8988T (cell line): ENCODE measurements around the gene PLSCR2.
"Not testable (repeated sequence)": the region's sequence is repeated elsewhere in the genome, so short reads cannot be mapped to it uniquely, and the experiment has no call there.

Source experiments
- DNase-seq: peaks from one replicate; pipeline ENCODE4 v3.0.0; 2011

PLSCR2 gene, protein sequence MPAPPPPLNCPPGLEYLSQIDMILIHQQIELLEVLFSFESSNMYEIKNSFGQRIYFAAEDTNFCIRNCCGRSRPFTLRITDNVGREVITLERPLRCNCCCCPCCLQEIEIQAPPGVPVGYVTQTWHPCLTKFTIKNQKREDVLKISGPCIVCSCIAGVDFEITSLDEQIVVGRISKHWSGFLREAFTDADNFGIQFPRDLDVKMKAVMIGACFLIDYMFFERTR

DNA sequence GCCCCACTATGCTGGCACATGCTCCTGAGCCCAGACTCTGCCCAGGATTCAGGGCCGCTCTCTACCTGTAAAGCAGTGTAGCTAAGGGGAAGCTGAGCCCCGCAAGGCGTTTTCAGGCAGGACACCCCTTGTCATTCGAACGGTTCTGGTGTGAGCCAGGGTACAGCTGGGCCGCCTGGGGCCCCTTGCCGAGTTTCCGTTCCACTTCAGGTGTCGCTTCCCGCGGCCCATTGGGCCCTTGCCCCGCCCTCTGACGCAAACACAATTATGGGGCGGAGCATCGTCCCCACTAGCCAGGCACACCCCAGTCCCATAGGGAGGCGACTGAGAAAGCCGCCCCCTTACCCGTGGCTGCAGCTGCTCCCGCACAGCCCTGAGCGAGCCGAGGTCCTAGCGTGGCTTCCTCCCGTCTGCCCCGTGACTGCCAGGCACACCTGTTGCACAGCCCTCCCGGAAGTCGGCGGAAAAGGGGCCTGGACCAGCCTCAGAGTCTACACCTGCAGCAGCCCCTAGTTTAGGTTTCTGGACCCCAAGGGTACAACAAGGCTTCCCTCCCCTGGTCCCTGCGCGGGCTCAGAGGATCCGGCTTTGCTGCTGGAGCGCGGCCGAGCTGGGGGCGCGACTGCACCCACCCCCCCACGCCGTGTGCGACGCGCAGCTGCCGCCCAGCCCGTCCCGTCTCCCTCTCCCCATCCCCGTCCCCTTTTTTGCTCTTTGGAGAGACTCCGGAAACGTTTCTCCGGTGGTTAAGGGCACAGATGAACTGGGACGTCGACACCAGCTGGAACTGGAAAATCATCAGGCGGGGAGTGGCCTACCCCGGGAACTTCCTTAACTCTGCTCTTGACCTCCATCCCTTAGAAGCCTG lies at the start of gene PLSCR2:
TSS of gene PLSCR2 (minus strand) at position 412 of the 868 bp plus-strand sequence. CDS start 9,657 bp downstream, outside the sequence.
- DNase-seq: peak; percentile 44

DNA sequence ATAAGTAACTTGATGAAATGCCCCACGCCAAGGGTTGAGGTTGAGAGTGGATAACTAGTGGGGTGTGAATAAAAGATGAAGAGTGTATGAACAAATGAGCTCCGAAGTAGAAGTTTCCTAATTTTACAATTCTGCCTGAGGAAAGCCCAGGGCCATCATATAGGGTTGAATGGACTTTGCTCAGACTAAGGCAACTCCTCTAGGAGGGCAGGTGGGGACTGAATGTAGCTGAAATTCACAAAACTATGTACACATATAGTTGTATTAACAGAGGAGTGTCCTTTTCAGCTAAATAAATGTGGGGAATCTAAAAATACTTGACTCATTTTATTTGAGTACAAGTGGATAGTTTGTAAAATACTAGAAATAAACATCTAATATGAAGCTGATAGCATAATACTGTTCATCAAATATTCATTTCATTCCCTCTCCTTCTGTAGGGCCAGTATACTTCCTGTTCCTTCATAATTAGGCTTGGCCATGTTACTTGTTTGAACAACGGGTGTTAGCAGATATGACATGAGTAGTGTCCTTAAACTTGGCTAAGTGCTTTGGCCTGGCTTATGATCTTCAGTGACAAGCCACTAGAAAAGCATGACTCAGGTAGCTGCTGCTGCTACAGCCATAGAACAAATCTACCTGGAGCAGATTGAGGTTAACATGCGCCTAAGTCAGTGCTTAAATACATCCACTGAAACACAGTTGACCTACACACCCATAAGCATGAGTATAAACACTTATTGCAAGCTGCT lies 48.5 kb upstream of the PLSCR2 start:
- DNase-seq: no peak

DNA sequence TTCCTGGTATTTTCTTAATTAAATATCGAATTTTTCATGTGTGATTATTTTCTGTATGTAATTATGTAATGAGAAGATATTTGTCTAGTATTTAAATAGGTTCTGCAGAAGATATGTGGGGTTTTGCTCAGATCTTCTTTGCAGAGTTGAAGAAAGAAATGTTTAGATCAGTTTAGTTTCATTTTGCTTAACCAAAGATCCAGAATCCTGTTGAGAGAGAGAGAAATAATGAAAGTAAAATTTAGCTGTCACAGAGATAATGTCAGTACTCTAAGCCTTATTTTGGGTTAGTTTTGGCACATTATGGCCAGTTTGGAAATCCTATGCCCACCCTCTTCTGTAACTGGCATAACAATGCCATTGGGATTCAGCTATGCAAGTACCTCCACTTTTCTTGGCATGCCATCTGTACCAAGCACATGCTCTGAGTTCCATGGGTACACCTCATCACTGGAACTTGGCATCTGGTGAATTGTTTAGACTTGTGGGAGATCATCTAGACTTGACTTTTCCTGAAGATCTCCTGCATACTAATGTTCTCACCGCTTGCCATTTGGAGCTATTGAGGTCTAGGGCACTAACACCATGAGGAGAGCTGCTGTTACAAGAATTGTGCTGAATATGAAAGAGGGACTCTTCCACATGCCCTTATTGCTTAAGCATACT lies 44.2 kb upstream of the PLSCR2 start:
- no peak for DNase-seq

DNA sequence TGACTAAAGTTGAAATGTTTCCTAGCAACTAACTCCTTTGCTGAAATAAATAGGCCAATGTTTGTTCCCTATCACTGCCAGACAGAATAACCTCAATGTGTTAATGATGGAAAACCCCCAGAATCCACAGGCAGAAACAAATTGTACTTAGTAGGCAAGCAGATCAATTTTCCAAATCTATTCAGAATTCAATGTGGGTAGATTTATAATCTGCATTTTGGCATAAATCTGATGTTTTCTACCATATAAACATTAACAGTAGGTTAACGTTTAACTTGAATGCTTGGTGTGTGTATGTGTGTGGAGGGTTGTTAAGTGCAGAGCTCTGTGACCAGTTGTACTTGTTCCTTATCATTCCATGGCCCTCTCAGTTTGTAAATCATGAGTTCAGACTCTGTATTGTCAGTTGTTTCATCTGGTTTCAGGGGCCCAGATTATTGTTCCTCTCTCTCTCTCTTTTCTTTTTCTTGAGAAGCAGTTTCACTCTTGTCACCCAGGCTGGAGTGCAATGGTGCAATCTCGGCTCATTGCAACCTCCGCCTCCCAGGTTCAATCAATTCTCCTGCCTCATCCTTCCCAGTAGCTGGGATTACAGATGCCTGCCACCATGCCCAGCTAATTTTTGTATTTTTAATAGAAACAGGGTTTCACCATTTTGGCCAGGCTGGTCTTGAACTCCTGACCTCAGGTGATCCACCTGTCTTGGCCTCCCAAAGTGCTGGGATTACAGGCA lies 42.2 kb upstream of the PLSCR2 start:
- no peak for DNase-seq

DNA sequence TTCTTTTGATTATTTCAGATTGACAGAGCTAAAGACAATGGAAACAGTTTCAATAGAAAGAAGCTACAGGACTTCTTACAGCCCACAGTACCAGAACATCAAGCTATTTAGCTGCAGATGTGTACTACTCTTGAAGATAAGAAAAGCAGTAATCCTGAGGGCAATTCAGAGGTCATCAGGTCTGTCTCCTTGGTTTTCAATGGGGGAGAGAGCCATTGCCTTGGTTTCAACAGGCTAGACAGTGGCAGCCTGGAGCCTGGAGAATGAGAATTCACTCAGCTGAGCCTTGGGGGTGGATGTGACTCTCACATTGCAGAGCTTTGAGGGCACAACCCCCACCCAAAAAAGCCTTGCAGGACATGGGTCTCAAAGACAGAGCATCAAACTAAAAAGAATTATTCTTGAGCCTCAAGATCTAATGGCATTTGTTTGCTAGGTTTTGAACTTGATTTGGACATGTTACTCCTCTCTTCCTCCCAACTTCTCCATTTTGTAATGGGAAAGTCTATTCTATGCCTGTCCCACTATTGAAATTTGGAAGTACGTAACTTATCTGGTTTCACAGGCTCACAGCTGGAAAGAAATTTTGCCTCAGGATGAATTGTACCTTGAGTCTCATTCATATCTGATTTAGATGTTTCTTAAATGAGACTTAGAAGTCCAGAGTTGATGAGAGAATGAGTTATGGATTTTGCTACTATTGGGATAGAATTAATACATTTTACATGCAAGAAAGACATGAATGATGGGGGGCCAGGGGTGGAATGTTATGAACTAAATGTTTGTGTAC lies 38.2 kb upstream of the PLSCR2 start:
- no peak for DNase-seq

DNA sequence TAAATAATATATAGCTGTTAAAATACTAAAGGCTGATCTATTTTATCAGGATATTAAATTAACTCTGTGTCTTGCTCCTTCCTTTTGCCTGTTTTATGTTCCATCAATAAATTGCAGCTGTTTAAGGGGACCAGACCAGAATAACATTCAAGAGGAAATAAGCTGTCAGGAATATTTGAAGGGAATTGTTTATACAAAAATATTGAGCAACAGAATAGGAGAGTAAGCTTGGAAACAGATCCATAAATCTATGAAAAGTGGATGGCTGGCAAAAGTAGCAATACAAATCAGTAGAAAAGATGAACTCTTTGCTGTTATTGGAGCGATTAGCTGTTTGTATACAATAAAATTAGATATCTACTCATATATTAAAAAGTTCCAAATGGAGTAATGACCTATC lies 36.2 kb upstream of the PLSCR2 start:
- no peak for DNase-seq

DNA sequence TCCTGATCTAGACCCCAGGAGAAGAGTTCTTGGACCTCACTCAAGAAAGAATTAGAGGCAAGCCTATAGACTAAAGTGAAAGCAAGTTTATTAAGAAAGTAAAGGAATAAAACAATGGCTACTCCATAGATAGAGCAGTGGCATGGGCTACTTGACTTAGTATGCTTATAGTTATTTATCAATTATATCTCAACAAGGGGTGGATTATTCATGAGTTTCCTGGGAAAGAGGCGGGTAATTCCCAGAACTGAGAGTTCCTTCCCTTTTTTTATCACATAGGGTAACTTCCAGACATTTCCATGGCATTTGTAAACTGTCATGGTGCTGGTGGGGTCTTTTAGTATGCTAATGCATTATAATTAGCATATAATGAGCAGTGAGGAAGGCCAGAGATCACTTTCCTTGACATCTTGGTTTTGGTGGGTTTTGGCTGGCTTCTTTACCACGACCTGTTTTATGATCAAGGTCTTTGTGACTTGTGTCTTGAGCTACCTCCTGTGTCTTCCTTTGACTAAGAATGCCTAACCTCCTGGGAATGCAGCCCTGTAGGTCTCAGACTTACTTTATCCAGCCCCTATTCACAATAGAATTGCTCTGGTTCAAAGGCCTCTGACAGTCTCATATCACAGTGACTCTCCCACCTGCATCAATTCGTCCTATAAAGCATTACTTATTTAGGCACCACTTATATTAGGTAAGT lies 35.3 kb upstream of the PLSCR2 start:
- no peak for DNase-seq

DNA sequence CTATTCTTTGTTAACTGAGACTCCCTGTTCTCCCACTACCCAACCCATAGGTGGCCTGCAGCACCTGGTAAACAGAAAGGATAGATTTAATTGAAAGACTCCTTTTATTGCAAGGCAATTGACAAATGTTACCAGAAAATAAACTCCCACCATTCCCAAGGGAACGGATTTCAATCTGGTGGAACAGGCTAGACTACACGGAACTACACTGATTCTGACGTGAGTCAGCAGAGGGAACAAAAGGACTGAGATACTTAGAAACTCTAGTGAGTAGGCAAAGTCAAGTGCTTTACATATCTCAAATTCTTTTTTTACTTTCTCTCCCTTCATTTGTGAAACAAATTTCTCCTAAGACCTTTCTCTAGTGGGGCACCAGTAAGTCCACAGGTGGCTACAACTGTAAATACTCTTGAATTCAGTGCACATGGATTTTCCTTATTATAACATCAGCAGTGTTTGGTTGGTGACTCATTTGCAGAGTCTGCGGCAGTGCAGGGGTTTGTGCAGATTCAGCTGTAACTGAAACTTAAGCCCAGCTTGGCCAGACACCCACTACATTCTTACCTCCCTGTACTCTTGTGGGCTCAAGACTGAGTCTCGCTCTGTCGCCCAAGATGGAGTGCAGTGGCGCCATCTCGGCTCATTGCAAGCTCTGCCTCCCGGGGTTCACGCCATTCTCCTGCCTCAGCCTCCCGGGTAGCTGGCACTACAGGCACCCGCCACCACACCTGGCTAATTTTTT lies 34.3 kb upstream of the PLSCR2 start:
- DNase-seq: no peak

DNA sequence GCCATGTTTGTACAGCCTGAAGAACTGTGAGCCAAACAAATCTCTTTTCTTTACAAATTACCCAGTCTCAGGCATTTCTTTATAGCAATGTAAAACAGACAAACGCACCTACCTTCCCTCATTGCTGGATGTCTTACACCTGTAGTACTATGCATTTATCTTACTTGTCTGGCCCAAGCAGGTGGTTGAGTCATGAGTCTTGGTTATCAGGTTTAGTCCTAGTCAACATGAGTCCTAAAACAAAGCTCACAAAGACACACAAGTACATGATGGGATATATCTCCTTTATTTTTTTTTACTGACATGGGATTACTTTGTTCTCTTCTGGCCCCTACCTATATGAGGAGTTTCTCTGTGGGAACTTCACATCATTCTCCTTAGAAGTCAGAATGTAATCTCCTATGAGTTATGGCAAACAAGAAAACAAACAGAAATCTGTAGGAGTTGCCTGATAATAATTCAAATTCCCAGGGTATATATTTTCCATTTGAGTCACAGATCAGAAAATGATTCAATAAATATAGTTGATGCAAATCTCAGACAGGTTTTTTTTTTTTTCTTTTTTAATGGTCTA lies 33.6 kb upstream of the PLSCR2 start:
- no peak for DNase-seq

DNA sequence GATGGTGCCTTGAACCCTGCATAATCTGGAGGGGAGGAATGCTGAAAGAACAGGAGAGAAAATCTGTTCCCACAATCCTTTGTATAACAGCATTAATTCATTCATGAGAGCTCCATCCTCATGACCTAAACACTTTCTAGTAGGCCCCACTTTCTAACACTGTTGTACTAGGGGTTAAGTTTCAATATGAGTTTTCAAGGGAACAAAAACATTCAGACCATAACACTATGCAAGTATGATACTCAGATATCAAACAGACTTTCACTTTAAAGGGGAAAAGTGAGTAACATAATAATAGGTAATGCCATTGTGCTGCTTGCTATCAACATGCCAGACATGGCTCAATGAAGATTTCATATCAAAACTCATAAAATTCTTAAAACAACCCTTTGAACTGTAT lies 32.4 kb upstream of the PLSCR2 start:
- no peak for DNase-seq

DNA sequence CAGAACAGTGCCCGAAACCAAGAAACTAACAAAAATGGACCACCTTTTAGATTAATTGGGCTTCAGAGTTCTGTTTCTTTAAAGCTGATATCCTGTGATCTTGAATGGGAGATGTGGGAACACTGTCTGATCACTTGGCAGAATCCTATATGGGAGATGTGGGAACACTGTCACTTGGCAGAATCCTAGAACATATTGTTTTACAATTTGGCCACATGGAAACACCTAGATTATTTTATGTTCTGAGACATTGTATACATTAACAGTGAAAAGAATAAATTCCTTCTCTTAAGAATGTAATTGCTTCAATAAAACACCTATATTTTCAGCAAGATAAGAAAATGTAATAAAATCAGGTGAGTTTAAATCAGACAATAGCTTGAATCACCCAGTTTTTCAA lies 30.3 kb upstream of the PLSCR2 start:
- DNase-seq: no peak

DNA sequence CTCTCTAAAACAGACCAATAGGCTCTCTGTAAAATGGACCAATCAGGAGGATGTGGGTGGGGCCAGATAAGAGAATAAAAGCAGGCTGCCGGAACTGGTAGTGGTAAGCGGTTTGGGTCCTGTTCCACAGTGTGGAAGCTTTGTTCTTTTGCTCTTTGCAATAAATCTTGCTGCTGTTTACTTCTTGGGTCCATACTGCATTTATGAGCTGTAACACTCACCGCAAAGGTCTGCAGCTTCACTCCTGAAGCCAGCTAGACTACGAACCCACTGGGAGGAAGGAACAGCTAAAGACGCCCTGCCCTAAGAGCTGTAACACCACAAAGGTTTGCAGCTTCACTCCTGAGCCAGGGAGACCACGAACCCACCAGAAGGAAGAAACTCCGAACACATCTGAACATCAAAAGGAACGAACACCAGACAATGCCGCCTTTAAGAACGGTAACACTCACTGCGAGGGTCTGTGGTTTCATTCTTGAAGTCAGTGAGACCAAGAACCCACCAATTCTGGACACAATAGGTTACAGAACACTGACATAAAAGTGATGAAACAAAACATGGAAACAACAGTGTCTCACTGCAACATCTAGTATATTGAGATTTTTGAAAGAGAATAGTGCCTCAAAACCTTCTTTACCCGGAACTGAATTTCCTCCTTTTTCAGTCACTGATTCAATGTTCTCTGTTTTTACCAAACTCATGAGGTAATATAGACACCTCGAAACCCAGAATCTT lies 28.8 kb upstream of the PLSCR2 start:
- DNase-seq: no peak

DNA sequence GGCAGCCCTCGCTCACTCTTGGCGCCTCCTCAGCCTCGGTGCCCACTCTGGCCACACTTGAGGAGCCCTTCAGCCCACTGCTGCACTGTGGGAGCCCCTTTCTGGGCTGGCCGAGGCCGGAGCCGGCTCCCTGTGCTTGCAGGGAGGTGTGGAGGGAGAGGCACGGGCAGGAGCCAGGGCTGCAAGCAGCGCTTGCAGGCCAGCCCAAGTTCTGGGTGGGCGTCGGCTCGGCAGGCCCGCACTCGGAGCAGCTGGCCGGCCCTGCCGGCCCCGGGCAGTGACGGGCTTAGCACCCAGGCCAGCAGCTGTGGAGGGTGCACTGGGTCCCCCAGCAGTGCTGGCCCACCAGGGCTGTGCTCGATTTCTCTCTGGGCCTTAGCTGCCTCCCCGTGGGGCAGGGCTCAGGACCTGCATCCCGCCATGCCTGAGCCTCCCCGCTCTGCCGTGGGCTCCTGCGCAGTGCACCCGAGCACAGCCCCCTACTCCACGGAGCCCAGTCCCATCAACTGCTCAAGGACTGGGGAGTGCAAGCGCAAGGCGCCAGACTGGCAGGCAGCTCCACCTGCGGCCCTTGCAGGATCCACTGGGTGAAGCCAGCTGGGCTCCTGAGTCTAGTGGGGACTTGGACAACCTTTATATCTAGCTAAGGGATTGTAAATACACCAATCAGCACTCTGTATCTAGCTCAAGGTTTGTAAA lies 27.9 kb upstream of the PLSCR2 start:
- DNase-seq: not testable (repeated sequence)

DNA sequence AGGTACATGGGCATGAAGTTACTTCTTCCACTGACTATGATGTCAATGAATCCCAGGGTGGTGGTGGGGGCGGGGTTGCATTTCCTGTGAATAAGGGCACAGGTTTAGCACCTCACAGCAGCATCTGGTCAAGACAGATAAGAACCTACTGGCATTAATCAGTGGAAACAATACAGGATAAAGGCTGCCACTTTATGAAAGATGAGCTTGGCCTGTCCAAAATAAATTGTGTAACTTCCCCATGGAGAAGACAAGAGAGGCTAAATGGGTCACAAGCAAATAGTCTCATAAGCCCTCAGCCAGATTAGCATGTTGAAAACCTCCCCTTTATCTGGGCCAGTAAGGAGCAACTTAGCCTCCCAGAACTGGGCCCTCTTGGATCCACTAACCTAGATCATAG lies 27.4 kb upstream of the PLSCR2 start:
- DNase-seq: no peak

DNA sequence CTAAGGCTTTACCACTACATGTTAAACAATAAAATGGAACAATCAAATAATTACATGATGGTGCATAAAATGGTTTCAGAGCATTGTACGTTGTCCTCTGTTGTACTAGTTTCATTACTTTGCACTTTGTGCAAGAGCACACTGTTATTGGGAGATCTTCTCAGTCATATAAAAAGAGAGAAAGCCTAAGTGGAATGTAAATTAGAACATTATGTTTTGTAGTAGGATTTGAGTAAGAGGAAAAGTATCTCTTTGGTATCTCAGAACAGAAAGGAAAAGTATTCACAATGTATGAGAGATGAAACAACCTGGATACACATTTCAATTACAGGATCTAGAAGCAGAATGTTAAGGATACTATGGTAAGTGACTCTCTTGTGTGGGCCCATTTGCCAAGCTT lies 26.9 kb upstream of the PLSCR2 start:
- DNase-seq: no peak

DNA sequence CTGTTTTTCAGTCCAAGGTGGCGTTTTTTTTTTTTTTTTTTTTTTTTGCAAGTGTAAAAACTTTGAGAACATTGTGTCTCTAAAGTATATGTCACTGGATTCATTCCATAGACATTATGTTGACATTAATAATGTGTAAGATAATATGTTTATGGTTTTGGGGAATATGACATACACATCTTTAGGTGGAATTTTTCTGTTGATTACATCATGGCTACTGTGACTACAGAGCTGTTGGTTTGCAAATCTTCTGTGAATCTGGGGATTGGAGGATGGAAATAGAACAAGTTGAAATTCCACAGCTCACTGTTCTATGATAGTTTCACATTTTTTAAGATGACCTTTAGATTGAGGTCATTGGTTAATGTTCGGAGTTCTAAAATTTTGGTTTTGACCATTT lies 24.4 kb upstream of the PLSCR2 start:
- no peak for DNase-seq

DNA sequence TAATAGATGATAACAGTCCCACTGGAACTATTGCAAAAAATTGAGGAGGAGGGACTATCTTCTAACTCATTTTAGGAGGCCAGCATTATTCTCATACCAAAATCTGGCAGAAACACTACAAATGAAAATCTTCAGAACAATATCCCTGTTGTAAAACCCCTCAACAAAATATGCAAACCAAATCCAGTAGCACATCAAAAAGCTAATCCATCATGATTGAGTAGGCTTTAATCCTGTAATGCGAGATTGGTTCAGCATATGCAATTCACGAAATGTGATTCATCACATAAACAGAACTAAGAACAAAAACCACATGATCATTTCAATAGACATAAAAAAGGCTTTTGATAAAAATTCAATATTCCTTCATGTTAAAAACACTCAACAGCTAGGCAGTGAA lies 23.9 kb upstream of the PLSCR2 start:
- no peak for DNase-seq

DNA sequence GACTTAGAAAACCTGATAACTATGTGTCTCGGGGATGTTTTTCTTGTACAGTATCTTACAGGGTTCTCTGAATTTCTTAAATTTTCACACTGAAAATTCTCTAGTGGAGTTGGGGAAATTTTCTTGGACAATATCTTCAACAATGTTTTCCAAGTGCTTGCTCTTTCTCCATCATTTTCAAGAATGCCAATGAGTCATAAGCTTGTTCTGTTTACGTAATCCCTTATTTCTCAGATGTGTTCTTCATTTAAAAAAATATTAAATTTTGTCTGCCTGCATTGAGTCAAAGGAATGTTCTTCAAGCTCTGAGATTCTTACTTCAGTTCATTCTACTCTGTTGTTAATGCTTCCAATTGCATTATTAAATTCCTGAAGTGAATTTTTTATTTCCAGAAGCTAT lies 21.9 kb upstream of the PLSCR2 start:
- no peak for DNase-seq

DNA sequence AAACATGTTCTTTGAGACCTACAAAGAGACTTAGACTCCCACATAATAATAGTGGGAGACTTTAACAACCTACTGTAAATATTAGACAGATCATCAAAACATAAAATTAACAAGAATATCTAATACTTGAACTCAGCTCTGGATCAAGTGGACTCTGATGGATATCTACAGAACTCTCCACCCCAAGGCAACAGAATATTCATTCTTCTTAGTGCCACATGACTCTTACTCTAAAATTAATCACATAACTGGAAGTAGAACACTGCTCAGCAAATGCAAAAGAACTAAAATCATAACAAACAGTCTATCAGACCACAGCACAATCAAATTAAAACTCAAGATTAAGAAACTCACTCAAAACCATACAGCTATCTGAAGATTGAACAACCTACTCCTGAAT lies 15.9 kb upstream of the PLSCR2 start:
- DNase-seq: no peak
